ENCODE measurements around the gene GRAMD2A.

GRCh38 chr15:72227720-72228119, 30.1 kb upstream of the GRAMD2A start:
- TF ChIP-seq YY1 (IDR thresholded peaks at IDR 0.05; ENCODE audit: insufficient read depth, insufficient read length) (no peak), ZNF274 (IDR thresholded peaks at IDR 0.05; ENCODE audit: low read depth, low read length) (no peak)

Data from NT2/D1 (cell line).